ENCODE data around the gene NCKAP5.

Gene NCKAP5

DNA sequence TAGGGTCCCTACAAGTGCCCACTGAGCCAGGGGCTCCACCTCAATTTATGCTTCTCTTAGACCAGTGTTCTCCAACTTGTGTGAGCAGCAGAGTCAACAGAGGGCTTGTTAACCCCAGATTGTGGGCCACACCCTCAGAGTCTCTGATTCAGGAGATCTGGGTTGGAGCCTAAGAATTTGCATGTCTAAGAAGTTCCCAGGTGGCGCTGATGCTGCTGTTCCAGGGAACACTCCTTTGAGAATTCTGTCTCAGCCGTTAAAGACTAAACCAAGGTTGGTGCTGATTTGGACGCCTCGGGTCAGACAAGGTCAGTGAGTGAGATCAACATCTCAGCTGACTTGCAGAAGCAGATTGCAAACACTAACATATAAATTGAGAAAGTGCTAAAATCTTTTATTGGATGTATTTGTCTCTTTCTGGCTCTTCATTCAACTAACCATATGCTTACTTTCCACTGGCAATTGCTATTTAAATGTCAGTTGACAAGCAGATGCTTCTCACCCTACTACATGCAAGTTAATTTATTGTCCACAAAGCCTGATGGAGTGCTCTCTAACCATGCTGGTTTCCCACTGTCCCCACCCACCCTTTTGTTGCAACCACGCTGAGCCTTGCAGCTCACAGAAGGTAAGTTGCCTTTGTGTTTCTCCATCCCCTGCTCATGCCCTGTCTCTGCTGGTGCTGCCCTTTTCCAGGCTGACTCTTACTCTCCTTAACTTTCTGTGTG, 929.8 kb downstream of the NCKAP5 start:
- DNase-seq: no peak

DNA sequence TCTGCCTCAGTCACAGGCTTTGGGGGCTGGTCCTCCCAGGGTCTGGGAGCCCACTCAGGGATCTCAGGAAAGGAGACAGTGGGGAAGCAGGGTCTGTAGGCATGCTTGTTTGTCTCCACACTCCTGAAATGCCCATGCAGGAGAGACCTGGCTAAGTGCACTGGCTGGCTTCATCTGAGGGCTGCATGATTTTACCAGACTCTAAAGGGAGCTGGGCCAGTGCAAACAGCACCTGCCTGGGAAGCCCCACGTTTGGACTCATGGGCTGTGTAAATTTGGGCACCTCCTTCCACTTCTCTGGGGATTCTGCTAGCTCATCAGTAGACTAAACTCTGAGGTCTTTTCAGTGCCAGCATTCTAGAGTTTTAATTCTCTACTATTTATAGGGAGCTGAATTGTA, 931.9 kb downstream of the NCKAP5 start:
- DNase-seq: no peak

DNA sequence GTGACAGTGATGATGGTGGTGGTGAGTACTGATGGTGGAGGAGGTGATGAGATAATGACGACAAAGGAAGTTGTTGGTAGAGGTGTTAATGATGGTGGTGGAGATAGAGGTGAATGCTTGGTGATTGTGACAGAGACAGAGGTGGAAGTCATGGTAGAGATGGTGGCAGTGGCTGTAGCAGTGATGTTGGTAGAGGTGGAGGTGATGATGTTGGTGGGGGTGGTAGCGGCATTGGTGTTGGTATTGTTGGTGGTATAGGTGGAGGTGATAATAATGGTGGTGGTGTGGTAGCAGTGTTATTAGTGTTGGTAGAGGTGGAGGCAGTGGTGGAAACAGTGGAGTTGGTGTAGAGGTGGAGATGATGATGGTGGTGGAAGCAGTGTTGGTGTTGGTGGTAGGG, 934.6 kb downstream of the NCKAP5 start:
- no peak for DNase-seq

DNA sequence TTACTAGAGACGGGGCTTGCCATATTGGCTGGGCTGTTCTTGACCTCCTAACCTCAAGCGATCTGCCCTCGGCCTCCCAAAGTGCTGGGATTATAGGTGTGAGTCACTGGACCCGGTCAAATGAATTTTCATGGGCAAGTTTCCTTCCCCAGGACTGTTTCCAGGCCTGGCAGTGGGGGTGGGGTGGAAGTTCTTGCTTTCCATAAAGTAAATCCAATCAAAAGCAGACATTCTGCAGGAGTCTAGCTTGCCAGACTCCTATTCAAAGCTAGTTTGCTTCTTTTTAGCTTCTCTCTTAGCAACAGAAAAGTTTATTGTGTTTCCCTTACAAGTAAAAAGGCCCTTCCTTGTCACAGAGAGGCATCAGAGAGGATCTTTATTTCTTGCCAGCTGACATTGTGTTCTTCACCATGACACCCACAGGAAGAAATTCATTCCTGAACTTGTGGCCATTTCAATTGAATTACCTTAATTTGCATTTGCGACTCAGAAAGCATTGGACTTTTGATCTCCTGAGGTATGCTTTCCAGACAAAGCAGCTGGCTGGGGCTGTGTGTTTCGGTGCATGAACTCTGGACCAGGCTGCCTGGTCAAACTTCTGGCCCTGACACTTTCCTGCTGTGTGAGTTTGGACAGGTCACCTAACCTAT, 936.1 kb downstream of the NCKAP5 start:
- DNase-seq: no peak

DNA sequence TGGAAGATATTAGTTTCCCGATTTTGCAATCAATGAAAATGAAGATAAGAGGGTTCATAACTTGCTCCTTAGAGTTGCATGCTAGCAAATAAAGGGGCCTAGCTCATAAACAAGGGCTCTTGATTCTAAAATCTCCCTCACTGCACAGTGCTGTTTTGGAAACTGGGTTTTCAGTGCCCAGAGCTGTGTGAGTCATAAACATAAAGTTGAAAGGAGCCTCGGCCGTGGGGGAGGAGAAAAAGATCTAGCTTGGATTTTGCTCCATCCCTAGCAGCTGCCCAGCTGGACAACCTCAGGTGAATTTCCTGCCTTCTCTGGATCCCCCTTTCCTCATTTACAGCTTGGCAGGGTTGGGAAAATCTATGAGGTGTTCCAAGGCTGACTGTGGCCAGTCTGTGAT, 940.7 kb downstream of the NCKAP5 start:
- no peak for DNase-seq

DNA sequence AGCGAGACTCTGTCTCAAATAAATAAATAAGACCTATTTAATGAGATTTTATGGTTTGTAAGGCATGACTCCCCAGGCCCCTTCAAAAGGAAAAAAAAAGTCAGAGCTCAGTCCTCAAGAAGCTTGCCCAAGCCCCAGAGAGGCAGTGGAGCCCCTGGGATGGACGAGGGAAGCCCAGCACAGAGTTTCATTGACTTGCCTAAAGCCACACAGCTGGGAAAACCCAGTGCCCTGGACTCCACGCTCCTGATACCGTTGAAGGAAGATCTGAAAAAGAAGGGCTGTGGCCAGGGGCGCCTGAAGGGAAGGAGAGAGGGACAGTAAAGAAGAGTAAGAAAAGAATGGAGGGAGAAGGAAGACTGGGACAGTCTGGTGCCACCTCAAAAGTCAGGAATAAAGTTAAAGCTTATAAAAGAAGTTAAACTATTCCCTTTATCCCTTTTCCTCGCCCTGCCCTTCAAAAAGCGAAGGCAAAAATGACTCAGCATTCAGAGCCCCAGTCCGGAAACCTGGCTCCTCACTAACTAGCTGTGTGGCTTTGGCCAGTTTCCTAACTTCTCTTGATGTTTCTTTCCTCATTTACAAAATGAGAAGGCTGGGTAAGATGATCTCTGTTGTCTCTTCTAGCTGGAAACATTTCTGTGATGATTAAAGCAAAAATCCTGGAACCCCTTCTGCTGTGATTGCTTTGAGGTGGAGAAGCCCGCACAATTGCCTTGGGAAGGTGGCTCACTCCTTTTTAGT, 945.0 kb downstream of the NCKAP5 start:
- DNase-seq: no peak
